A549 treated with ZK216348 at 1 μM for 4 hours (cell line): ENCODE data around the gene CCDC177. TPM values are rescaled to one million over a fixed set of nuclear protein-coding genes. Genes with fewer than 3 reads are reported as not detected.

Source experiments
- total RNA-seq: library from RNA; stranded (reverse); fragments of 200-300 nt; extraction: Qiagen RNA extraction; gene quantifications from 5 replicates; pipeline ENCODE4 v1.2.3, GENCODE V29; 2022; ENCODE audit warnings: low read depth

CCDC177 gene
- total RNA-seq: 0.05 to 0.06 TPM in 2 of 5 replicates, not detected in the others

GRCh38 chr14:69574263-69574953 lies at the start of gene CCDC177:
Gene CCDC177, minus strand, starts transcription at chr14:69574871. Its CDS starts 1,249 bp downstream, at chr14:69573622.

DNA sequence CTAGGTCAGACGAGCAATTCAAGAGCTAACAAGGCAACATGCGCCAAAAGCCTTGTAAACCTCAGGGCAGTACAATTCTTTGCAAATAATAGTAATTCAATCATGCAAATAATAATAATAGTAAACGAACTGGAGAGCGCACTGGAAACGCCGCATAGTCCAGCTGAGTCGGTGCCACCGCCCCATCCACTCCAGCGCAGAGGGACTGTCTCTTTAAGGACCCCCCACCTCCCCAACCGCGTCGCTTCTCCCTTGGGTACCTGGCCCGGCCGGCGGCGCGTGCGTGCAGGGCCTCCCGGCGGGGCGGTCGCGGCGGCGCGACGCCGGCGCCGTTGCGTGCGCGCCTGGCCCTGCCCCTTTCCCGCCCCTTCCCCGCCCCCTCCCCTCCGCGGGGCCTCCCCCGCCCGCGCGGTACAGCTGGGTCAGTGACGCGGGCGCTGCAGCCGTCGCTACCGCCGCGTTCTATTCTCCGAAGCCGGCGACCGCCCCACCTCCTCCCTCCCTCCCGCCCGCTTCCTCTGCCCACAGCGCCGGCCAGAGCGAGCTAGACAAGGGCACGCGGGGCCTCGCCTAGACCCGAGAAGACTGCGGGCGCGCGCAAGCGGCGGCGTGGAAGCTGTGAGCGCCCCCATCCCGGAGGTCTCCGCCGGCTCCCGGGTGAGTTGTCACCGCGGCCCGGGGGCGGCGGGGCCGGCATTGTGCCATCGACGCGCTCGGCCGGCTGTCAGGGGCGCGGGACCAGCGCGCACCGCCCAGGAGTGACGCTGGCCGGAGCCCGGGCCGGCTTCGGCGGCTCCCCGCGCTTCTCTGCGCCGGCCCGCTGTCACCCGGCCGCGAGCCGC lies 36.7 kb upstream of the CCDC177 start, which contains the start of gene SUSD6:
Gene SUSD6, plus strand, starts transcription at position 425 of the 842 bp plus-strand sequence. CDS start 46,997 bp downstream, outside the sequence.

Other genes with a start within 250 kb of the CCDC177 start
- gene ERH, start 176.6 kb downstream of the CCDC177 start, total RNA-seq: 263 to 424 TPM (median 335 TPM) in 5 replicates
- gene SLC39A9, start 176.2 kb downstream of the CCDC177 start, total RNA-seq: 34.5 to 46.9 TPM (median 38.2 TPM) in 5 replicates
- gene PLEKHD1, start 90.1 kb downstream of the CCDC177 start, total RNA-seq: 0.05 TPM in 2 of 5 replicates, not detected in the others
- 5.8 to 7.4 TPM (median 6.7 TPM) in 5 replicates for gene SUSD6, start 36.7 kb upstream of the CCDC177 start, total RNA-seq
- 211 to 369 TPM (median 220 TPM) in 5 replicates for gene SRSF5, start 192.3 kb upstream of the CCDC177 start, total RNA-seq
- gene SLC10A1, start 222.4 kb upstream of the CCDC177 start, total RNA-seq: not detected in 5 replicates